IMR-90 (cell line): Measurements from ENCODE around the gene FKTN.

Source experiments
- CEBPB ChIP-seq: IDR thresholded peaks from 2 replicates; pipeline ENCODE4 v1.6.1; 2012; ENCODE audit warnings: low read depth, low read length, improper control_type of control experiment
- FOS ChIP-seq: fragments of 150-350 bp; IDR thresholded peaks from 2 replicates; pipeline ENCODE4 v1.6.1; 2016; ENCODE audit warnings: low read depth, low read length
- POLR2A ChIP-seq: IDR thresholded peaks from 2 replicates; pipeline ENCODE4 v1.6.1; 2012; ENCODE audit warnings: mild to moderate bottlenecking, low read depth, low read length
- TF ChIP-seq, protein P1 (sequence below): conservative IDR thresholded peaks from 2 replicates; pipeline ENCODE4 v1.5.1; 2012; ENCODE audit warnings: mild to moderate bottlenecking, low read depth, low read length, improper control_type of control experiment

- TF ChIP-seq, protein P1, sequence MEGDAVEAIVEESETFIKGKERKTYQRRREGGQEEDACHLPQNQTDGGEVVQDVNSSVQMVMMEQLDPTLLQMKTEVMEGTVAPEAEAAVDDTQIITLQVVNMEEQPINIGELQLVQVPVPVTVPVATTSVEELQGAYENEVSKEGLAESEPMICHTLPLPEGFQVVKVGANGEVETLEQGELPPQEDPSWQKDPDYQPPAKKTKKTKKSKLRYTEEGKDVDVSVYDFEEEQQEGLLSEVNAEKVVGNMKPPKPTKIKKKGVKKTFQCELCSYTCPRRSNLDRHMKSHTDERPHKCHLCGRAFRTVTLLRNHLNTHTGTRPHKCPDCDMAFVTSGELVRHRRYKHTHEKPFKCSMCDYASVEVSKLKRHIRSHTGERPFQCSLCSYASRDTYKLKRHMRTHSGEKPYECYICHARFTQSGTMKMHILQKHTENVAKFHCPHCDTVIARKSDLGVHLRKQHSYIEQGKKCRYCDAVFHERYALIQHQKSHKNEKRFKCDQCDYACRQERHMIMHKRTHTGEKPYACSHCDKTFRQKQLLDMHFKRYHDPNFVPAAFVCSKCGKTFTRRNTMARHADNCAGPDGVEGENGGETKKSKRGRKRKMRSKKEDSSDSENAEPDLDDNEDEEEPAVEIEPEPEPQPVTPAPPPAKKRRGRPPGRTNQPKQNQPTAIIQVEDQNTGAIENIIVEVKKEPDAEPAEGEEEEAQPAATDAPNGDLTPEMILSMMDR: no peak
- TF ChIP-seq CEBPB: no peak
- TF ChIP-seq FOS: no peak
- TF ChIP-seq POLR2A: no peak
Measured at GRCh38 chr9:105554042-105554441, 3.9 kb upstream of the FKTN start.
